ENCODE measurements around the gene PPP6R1. TPM values are rescaled to one million over a fixed set of nuclear protein-coding genes. Genes with fewer than 3 reads are reported as not detected.

PPP6R1 gene
- total RNA-seq, 1 experiment from 2014 or later = 96.7 TPM

- ATAC-seq = no peak
- no peak for DNase-seq (ENCODE audit: low read depth, low spot score)
- Histone ChIP-seq H3K9me2 (ENCODE audit: insufficient read depth) (no peaks in the 10 kb centered on the region), H3K4me1 (ENCODE audit: control insufficient read depth in 1 of 2, insufficient read depth in 2 of 2, low read length in 2 of 2) (peaks cover 0 to 7% of the 10 kb centered on the region in 2 experiments; a peak in 1 of 4 replicates), H3K9ac (ENCODE audit: low read length) (no peak overlapping the region), H2AFZ (ENCODE audit: low read depth, low read length, poor library complexity, severe bottlenecking) (no peak overlapping the region), H3K79me2 (ENCODE audit: insufficient read depth, low read length) (no peaks in the 10 kb centered on the region), H3K27me3 (ENCODE audit: insufficient read depth, low read length) (no peaks in the 10 kb centered on the region), H3K9me3 (ENCODE audit: control insufficient read depth in 1 of 2, insufficient read depth in 1 of 2, low read depth in 1 of 2, low read length in 2 of 2) (no peaks in the 10 kb centered on the region), H3K36me3 (ENCODE audit: control insufficient read depth in 1 of 2, insufficient read depth in 2 of 2, low read length in 2 of 2) (peaks cover 8 to 16% of the 10 kb centered on the region in 2 experiments; a peak in 2 of 4 replicates), H4K20me1 (ENCODE audit: insufficient read depth) (no peaks in the 10 kb centered on the region), H3K4me2 (ENCODE audit: low read length) (no peak overlapping the region), H3K4me3 (replicated peaks in 1 of 2; ENCODE audit: low read depth in 1 of 2, low read length in 2 of 2) (no peak overlapping the region), H3K27ac (ENCODE audit: low read depth, low read length) (no peak overlapping the region)
- ChIA-PET CTCF (interaction anchor here (0.9 to 1.8 kb wide), 2 partner anchors 8 to 154 kb away, joined by 3 to 15 read pairs; no protein-coding TSS in a partner anchor), RAD21 (ENCODE audit: low non-redundant PET in 1 of 2, low total read pairs in 2 of 2, uncharacterized antibody in 2 of 2, unreplicated experiment in 2 of 2) (no interaction called here), POLR2A (no interaction called here)
- intact Hi-C loops (cut with micrococcal nuclease) = loop anchor here (5.0 kb wide), 1 partner anchor 82 kb away; the partner anchor contains the start of gene TMEM238
- TF ChIP-seq SP1 (IDR thresholded peaks at IDR 0.05; ENCODE audit: low read depth) (no peak), POLR2A (IDR thresholded peaks at IDR 0.05; ENCODE audit: borderline replicate concordance, extremely low read depth, insufficient read depth, insufficient read length) (no peak), RAD21 (IDR thresholded peaks at IDR 0.05; ENCODE audit: low read depth) (no peak), YY1 (IDR thresholded peaks at IDR 0.05; ENCODE audit: extremely low read depth, insufficient replicate concordance, low read depth, low read length) (no peak), EZH2 (IDR thresholded peaks at IDR 0.05) (no peak), TCF7L2 (IDR thresholded peaks at IDR 0.05; ENCODE audit: borderline replicate concordance, extremely low read depth, insufficient read depth, insufficient read length) (no peak), FOSL1 (IDR thresholded peaks at IDR 0.05; ENCODE audit: low read depth) (no peak)
- BruUV-seq (replicated peaks) = no TSS peak
Observed at GRCh38 chr19:55299991-55300390, 41.2 kb upstream of the PPP6R1 start.

GRCh38 chr19:55297267-55297666 is 38.5 kb upstream of the PPP6R1 start:
- Histone ChIP-seq H3K36me3 (ENCODE audit: control insufficient read depth in 1 of 2, insufficient read depth in 2 of 2, low read length in 2 of 2) (peaks cover 2 to 11% of the 10 kb centered on the region in 2 experiments; a peak in 1 of 4 replicates), H3K9me2 (ENCODE audit: insufficient read depth) (no peaks in the 10 kb centered on the region), H3K9ac (ENCODE audit: low read length) (no peak overlapping the region), H4K20me1 (ENCODE audit: insufficient read depth) (no peaks in the 10 kb centered on the region), H3K27ac (ENCODE audit: low read depth, low read length) (no peak overlapping the region), H3K4me2 (ENCODE audit: low read length) (no peak overlapping the region), H2AFZ (ENCODE audit: low read depth, low read length, poor library complexity, severe bottlenecking) (no peak overlapping the region), H3K79me2 (ENCODE audit: insufficient read depth, low read length) (no peaks in the 10 kb centered on the region), H3K4me1 (ENCODE audit: control insufficient read depth in 1 of 2, insufficient read depth in 2 of 2, low read length in 2 of 2) (peaks cover 0 to 7% of the 10 kb centered on the region in 2 experiments; a peak in 1 of 4 replicates), H3K9me3 (ENCODE audit: control insufficient read depth in 1 of 2, insufficient read depth in 1 of 2, low read depth in 1 of 2, low read length in 2 of 2) (no peaks in the 10 kb centered on the region), H3K4me3 (replicated peaks in 1 of 2; ENCODE audit: low read depth in 1 of 2, low read length in 2 of 2) (no peak overlapping the region), H3K27me3 (ENCODE audit: insufficient read depth, low read length) (no peaks in the 10 kb centered on the region)
- ChIA-PET RAD21 (ENCODE audit: low non-redundant PET in 1 of 2, low total read pairs in 2 of 2, uncharacterized antibody in 2 of 2, unreplicated experiment in 2 of 2) (no interaction called here), CTCF (no interaction called here), POLR2A (no interaction called here)
- intact Hi-C loops (cut with micrococcal nuclease) = no loop called here
- ATAC-seq (no peak), DNase-seq (ENCODE audit: low read depth, low spot score) (no peak)
- BruUV-seq (replicated peaks) = no TSS peak
- TF ChIP-seq CTCF (IDR thresholded peaks at IDR 0.05 in 2 of 3, conservative IDR thresholded peaks at IDR 0.05 in 1 of 3; ENCODE audit: borderline replicate concordance in 1 of 3, insufficient read depth in 1 of 3, low read depth in 2 of 3, low read length in 2 of 3) = no peak
- TF ChIP-seq JUND (IDR thresholded peaks at IDR 0.05) = no peak
- no peak for TF ChIP-seq ELF1 (IDR thresholded peaks at IDR 0.05; ENCODE audit: borderline replicate concordance, low read depth)
- TF ChIP-seq ATF3 (IDR thresholded peaks at IDR 0.05) = no peak
- TF ChIP-seq ZNF274 (IDR thresholded peaks at IDR 0.05; ENCODE audit: low read depth, low read length) = no peak
- no peak for TF ChIP-seq YY1 (IDR thresholded peaks at IDR 0.05; ENCODE audit: extremely low read depth, insufficient replicate concordance, low read depth, low read length)
- TF ChIP-seq ZBTB33 (IDR thresholded peaks at IDR 0.05; ENCODE audit: extremely low read depth, insufficient replicate concordance, low read length) = no peak
- no peak for TF ChIP-seq SRF (IDR thresholded peaks at IDR 0.05; ENCODE audit: low read depth)
- no peak for TF ChIP-seq MAX (IDR thresholded peaks at IDR 0.05)
- no peak for TF ChIP-seq TCF7L2 (IDR thresholded peaks at IDR 0.05; ENCODE audit: borderline replicate concordance, extremely low read depth, insufficient read depth, insufficient read length)
- TF ChIP-seq CEBPB (IDR thresholded peaks at IDR 0.05; ENCODE audit: low read depth) = no peak
- TF ChIP-seq EZH2phosphoT487 (IDR thresholded peaks at IDR 0.05; ENCODE audit: borderline replicate concordance) = no peak
- TF ChIP-seq EZH2 (IDR thresholded peaks at IDR 0.05) = no peak
- no peak for TF ChIP-seq FOSL1 (IDR thresholded peaks at IDR 0.05; ENCODE audit: low read depth)
